HepG2 (cell line): ENCODE results near the gene RPL5. TPM values are rescaled to one million over a fixed set of nuclear protein-coding genes. Genes with fewer than 3 reads are reported as not detected.

ENCODE experiments used
- DR1 ChIP-seq: sonication (generic); formaldehyde crosslinking; IDR thresholded peaks from 2 replicates; pipeline ENCODE4 v1.8.0; 2021; ENCODE audit warnings: mild to moderate bottlenecking, missing genetic modification reagents, inconsistent platforms
- ERF ChIP-seq: IDR thresholded peaks from 2 replicates; pipeline ENCODE4 v1.6.1; 2018; ENCODE audit warnings: missing biosample characterization, missing genetic modification reagents
- HMG20B ChIP-seq: conservative IDR thresholded peaks from 2 replicates; pipeline ENCODE4 v1.6.1; 2016; ENCODE audit warnings: missing genetic modification reagents, missing compliant biosample characterization
- HNF4G ChIP-seq, 2 experiments: sonication (generic) in 1 of 2; formaldehyde crosslinking in 1 of 2; IDR thresholded peaks; 2 replicates each; pipeline versions ENCODE4 v1.4.0 to v1.6.1; 2011 to 2020; ENCODE audit warnings: borderline replicate concordance in 2 of 2, low read depth in 2 of 2, mild to moderate bottlenecking in 2 of 2, low read length in 1 of 2, missing genetic modification reagents in 1 of 2, moderate library complexity in 1 of 2
- IRX3 ChIP-seq: sonication (generic); formaldehyde crosslinking; IDR thresholded peaks from 2 replicates; pipeline ENCODE4 v1.8.1; 2023; ENCODE audit warnings: mild to moderate bottlenecking, low read depth, missing genetic modification reagents, borderline replicate concordance
- MIXL1 ChIP-seq: IDR thresholded peaks from 2 replicates; pipeline ENCODE4 v1.6.1; 2016
- NFATC3 ChIP-seq: sonication (generic); formaldehyde crosslinking; IDR thresholded peaks from 2 replicates; pipeline ENCODE4 v1.5.1; 2020; ENCODE audit warnings: mild to moderate bottlenecking, missing genetic modification reagents
- POLR2AphosphoS2 ChIP-seq: IDR thresholded peaks from 2 replicates; pipeline ENCODE4 v1.6.1; 2011; ENCODE audit warnings: low read depth, low read length, improper control_type of control experiment
- ZKSCAN5 ChIP-seq: sonication (generic); formaldehyde crosslinking; IDR thresholded peaks from 2 replicates; pipeline ENCODE4 v1.5.1; 2020; ENCODE audit warnings: mild to moderate bottlenecking, missing genetic modification reagents
- ZNF235 ChIP-seq: sonication (generic); formaldehyde crosslinking; IDR thresholded peaks from 2 replicates; pipeline ENCODE4 v1.8.1; 2023; ENCODE audit warnings: mild to moderate bottlenecking, missing genetic modification reagents, borderline replicate concordance
- ZNF558 ChIP-seq: sonication (generic); formaldehyde crosslinking; IDR thresholded peaks from 2 replicates; pipeline ENCODE4 v1.9.0; 2022; ENCODE audit warnings: mild to moderate bottlenecking, missing genetic modification reagents, borderline replicate concordance
- polyA plus RNA-seq, 8 experiments: library from polyadenylated mRNA; depleted of rRNA in 3 of 8; stranded (reverse) in 7 of 8; unstranded in 1 of 8; fragments of >200 nt; fragmentation: Illumina TruSeq in 4 of 8; extraction: Trizol in 4 of 8; gene quantifications; 2 replicates each; pipeline versions ENCODE4 v1.2.1 to v1.2.3, GENCODE V29; 2011 to 2016; ENCODE audit warnings: low read depth in 4 of 8, missing spikeins in 1 of 8, mixed read lengths in 1 of 8; ENCODE audit not compliant: insufficient read depth in 1 of 8
- total RNA-seq, 5 experiments: library from RNA; depleted of rRNA; stranded (reverse); fragments of >200 nt; fragmentation: Illumina TruSeq; extraction: Trizol; gene quantifications; 2 replicates each; pipeline ENCODE4 v1.2.3, GENCODE V29; 2016; ENCODE audit warnings: low read depth in 1 of 5
- TF ChIP-seq, protein P1 (sequence below): sonication (generic); formaldehyde crosslinking; IDR thresholded peaks from 2 replicates; pipeline ENCODE4 v1.5.0; 2020; ENCODE audit warnings: missing genetic modification reagents
- TF ChIP-seq, protein P2 (sequence below): sonication (generic); formaldehyde crosslinking; IDR thresholded peaks from 2 replicates; pipeline ENCODE4 v1.9.0; 2021; ENCODE audit warnings: mild to moderate bottlenecking, missing genetic modification reagents
- TF ChIP-seq, protein P3 (sequence below): sonication (generic); formaldehyde crosslinking; IDR thresholded peaks from 2 replicates; pipeline ENCODE4 v1.4.0; 2020; ENCODE audit warnings: missing genetic modification reagents, low read depth, mild to moderate bottlenecking, borderline replicate concordance
- TF ChIP-seq, protein P4 (sequence below): sonication (generic); formaldehyde crosslinking; IDR thresholded peaks from 2 replicates; pipeline ENCODE4 v1.5.1; 2020; ENCODE audit warnings: missing genetic modification reagents, mild to moderate bottlenecking, borderline replicate concordance

The RPL5 gene
- total and polyA plus RNA-seq, 2 of the 13 experiments (the other 11 are each of a cell fraction or from before 2014, with no cell fraction given): 2,304 to 2,520 TPM

DNA sequence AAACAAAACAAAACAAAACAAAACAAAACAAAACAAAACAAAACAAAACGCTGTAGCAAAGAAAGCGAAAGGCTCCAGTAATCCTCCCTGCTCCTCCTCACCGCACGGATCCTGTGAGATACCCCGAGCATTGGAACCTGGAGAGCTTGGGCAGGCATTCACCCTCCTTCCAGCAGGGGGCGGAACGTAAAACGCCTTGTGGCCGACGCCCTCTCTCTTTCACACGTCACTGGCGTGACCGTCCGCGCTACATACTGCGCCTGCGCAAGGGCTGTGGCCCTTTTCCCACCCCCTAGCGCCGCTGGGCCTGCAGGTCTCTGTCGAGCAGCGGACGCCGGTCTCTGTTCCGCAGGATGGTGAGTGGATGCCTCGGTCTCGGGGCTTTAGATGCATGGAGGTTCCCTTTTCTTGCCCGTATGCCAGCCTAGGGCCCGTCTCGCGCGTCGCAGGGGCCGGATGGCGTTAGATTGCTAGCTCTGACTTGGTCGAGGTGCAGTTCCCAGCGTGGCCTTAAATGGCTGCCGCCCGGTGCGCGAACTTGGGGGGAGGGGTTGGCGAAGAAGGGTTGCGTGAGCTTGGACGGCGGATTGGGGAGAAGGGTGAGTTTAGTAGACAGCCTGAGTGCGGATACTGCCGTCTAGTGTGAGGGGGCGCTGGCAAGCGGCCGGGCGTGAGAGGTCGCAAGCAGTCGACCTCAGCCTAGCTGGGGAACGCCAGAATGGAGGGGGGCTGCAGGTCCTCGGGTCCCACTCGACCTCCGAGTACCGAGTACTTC is at the start of gene RPL5 (continued):
- TF ChIP-seq, protein P1, sequence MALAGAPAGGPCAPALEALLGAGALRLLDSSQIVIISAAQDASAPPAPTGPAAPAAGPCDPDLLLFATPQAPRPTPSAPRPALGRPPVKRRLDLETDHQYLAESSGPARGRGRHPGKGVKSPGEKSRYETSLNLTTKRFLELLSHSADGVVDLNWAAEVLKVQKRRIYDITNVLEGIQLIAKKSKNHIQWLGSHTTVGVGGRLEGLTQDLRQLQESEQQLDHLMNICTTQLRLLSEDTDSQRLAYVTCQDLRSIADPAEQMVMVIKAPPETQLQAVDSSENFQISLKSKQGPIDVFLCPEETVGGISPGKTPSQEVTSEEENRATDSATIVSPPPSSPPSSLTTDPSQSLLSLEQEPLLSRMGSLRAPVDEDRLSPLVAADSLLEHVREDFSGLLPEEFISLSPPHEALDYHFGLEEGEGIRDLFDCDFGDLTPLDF (CRISPR knock-in tag): peak; percentile 81
- TF ChIP-seq ZNF235 (CRISPR knock-in tag): peak; percentile 90
- TF ChIP-seq, protein P2, sequence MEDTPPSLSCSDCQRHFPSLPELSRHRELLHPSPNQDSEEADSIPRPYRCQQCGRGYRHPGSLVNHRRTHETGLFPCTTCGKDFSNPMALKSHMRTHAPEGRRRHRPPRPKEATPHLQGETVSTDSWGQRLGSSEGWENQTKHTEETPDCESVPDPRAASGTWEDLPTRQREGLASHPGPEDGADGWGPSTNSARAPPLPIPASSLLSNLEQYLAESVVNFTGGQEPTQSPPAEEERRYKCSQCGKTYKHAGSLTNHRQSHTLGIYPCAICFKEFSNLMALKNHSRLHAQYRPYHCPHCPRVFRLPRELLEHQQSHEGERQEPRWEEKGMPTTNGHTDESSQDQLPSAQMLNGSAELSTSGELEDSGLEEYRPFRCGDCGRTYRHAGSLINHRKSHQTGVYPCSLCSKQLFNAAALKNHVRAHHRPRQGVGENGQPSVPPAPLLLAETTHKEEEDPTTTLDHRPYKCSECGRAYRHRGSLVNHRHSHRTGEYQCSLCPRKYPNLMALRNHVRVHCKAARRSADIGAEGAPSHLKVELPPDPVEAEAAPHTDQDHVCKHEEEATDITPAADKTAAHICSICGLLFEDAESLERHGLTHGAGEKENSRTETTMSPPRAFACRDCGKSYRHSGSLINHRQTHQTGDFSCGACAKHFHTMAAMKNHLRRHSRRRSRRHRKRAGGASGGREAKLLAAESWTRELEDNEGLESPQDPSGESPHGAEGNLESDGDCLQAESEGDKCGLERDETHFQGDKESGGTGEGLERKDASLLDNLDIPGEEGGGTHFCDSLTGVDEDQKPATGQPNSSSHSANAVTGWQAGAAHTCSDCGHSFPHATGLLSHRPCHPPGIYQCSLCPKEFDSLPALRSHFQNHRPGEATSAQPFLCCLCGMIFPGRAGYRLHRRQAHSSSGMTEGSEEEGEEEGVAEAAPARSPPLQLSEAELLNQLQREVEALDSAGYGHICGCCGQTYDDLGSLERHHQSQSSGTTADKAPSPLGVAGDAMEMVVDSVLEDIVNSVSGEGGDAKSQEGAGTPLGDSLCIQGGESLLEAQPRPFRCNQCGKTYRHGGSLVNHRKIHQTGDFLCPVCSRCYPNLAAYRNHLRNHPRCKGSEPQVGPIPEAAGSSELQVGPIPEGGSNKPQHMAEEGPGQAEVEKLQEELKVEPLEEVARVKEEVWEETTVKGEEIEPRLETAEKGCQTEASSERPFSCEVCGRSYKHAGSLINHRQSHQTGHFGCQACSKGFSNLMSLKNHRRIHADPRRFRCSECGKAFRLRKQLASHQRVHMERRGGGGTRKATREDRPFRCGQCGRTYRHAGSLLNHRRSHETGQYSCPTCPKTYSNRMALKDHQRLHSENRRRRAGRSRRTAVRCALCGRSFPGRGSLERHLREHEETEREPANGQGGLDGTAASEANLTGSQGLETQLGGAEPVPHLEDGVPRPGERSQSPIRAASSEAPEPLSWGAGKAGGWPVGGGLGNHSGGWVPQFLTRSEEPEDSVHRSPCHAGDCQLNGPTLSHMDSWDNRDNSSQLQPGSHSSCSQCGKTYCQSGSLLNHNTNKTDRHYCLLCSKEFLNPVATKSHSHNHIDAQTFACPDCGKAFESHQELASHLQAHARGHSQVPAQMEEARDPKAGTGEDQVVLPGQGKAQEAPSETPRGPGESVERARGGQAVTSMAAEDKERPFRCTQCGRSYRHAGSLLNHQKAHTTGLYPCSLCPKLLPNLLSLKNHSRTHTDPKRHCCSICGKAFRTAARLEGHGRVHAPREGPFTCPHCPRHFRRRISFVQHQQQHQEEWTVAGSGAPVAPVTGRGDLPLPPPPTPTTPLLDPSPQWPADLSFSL (CRISPR knock-in tag): no peak; the same call in 1 of the 2 replicates
- TF ChIP-seq, protein P3, sequence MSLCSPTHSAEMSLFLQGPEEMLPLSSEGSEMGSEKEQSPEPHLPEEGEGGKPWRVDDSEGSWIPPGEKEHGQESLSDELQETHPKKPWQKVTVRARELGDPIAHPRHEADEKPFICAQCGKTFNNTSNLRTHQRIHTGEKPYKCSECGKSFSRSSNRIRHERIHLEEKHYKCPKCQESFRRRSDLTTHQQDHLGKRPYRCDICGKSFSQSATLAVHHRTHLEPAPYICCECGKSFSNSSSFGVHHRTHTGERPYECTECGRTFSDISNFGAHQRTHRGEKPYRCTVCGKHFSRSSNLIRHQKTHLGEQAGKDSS (CRISPR knock-in tag): peak; percentile 44; the same call in 1 of the 2 replicates
- TF ChIP-seq, protein P4, sequence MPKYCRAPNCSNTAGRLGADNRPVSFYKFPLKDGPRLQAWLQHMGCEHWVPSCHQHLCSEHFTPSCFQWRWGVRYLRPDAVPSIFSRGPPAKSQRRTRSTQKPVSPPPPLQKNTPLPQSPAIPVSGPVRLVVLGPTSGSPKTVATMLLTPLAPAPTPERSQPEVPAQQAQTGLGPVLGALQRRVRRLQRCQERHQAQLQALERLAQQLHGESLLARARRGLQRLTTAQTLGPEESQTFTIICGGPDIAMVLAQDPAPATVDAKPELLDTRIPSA: peak; percentile 56; the same call in 1 of the 2 replicates
- peak; percentile 89 for TF ChIP-seq ERF (CRISPR knock-in tag)
- TF ChIP-seq HMG20B (CRISPR knock-in tag): peak; percentile 66; the same call in 1 of the 2 replicates
- TF ChIP-seq MIXL1: no peak; the same call in 1 of the 2 replicates
- peak; percentile 94; the same call in 1 of the 2 replicates for TF ChIP-seq ZNF558
- TF ChIP-seq ZKSCAN5 (CRISPR knock-in tag): no peak
- TF ChIP-seq HNF4G (IDR thresholded peaks at IDR 0.05; ENCODE audit: borderline replicate concordance, low read depth, low read length): no peak
- TF ChIP-seq HNF4G (CRISPR knock-in tag; IDR thresholded peaks at IDR 0.05; ENCODE audit: borderline replicate concordance, low read depth): peak; percentile 70; the same call in 1 of the 2 replicates
- peak; percentile 71; the same call in 1 of the 2 replicates for TF ChIP-seq IRX3 (CRISPR knock-in tag)
- peak; percentile 99 for TF ChIP-seq DR1
- TF ChIP-seq POLR2AphosphoS2: peak; percentile 98
- peak; percentile 94; the same call in 1 of the 2 replicates for TF ChIP-seq NFATC3 (CRISPR knock-in tag)
